Calu3 (cell line): ENCODE measurements around the gene CDC20B. TPM values are rescaled to one million over a fixed set of nuclear protein-coding genes. Genes with fewer than 3 reads are reported as not detected.

Experiments
- BruUV-seq: library from RNA; stranded (reverse); fragments of 400-500 nt; replicated peaks from 2 replicates; lab custom pipeline; 2021; lab: Mats Ljungman, UMichigan
- CTCF ChIA-PET: fragments of 300-600 bp; sonication (Branson Sonifier 250); formaldehyde crosslinking; loops from one replicate; lab custom pipeline; 2022; ENCODE audit warnings: antibody characterized with exemption; lab: Charles Lee
- DNase-seq: peaks from one replicate; pipeline ENCODE4 v3.0.0; 2022
- H3K27ac Mint-ChIP-seq: one replicate; pipeline ENCODE4 v1.8.0; 2022; ENCODE audit warnings: mixed read lengths; ENCODE audit not compliant: unreplicated experiment
- H3K27me3 Mint-ChIP-seq: one replicate; pipeline ENCODE4 v1.8.0; 2022; ENCODE audit warnings: mixed read lengths; ENCODE audit not compliant: unreplicated experiment
- H3K36me3 Mint-ChIP-seq: one replicate; pipeline ENCODE4 v1.8.0; 2022; ENCODE audit warnings: mild to moderate bottlenecking, moderate library complexity, mixed read lengths; ENCODE audit not compliant: insufficient read depth, unreplicated experiment
- H3K4me1 Mint-ChIP-seq: one replicate; pipeline ENCODE4 v1.8.0; 2022; ENCODE audit warnings: mild to moderate bottlenecking, low read depth, mixed read lengths; ENCODE audit not compliant: unreplicated experiment
- H3K4me3 Mint-ChIP-seq: one replicate; pipeline ENCODE4 v1.8.0; 2022; ENCODE audit warnings: mild to moderate bottlenecking, low read depth, moderate library complexity, mixed read lengths; ENCODE audit not compliant: unreplicated experiment
- H3K9me3 Mint-ChIP-seq: one replicate; pipeline ENCODE4 v1.8.0; 2022; ENCODE audit warnings: low read depth, mixed read lengths; ENCODE audit not compliant: unreplicated experiment
- CTCF ChIP-seq: fragments of 200-600 bp; IDR thresholded peaks from one replicate; pipeline ENCODE4 v1.8.0; 2022; ENCODE audit warnings: antibody characterized with exemption; ENCODE audit not compliant: unreplicated experiment
- intact Hi-C: fragments of 100-400 bp; cut with micrococcal nuclease; formaldehyde crosslinking; loops from one replicate; pipeline ENCODE4 v1.10.0; 2022; ENCODE audit not compliant: unreplicated experiment
- total RNA-seq: library from RNA; stranded (reverse); gene quantifications from 2 replicates; pipeline ENCODE4 v1.2.3, GENCODE V29; 2022

Gene CDC20B
- total RNA-seq, 1 experiment from 2014 or later: not detected

GRCh38 chr5:55177078-55177477 is 4.1 kb upstream of the CDC20B start:
- Mint-ChIP-seq H3K27me3 (peaks cover 9% of the 10 kb centered on the region), H3K36me3 (peaks cover 18% of the 10 kb centered on the region), H3K27ac (no peak overlapping the region), H3K9me3 (no peaks in the 10 kb centered on the region), H3K4me3 (peak overlapping the region; percentile 72), H3K4me1 (peaks cover 22% of the 10 kb centered on the region)
- BruUV-seq: no TSS peak
- TF ChIP-seq CTCF: no peak
- CTCF ChIA-PET: interaction anchor here (1.6 kb wide), 1 partner anchor 10 kb away, joined by 11 read pairs; no protein-coding TSS in a partner anchor
- intact Hi-C loops: loop anchor here (5.0 to 10.0 kb wide), 3 partner anchors 40 to 758 kb away; partner anchors contain the start of genes DHX29 and MTREX
- DNase-seq: no peak

DNA sequence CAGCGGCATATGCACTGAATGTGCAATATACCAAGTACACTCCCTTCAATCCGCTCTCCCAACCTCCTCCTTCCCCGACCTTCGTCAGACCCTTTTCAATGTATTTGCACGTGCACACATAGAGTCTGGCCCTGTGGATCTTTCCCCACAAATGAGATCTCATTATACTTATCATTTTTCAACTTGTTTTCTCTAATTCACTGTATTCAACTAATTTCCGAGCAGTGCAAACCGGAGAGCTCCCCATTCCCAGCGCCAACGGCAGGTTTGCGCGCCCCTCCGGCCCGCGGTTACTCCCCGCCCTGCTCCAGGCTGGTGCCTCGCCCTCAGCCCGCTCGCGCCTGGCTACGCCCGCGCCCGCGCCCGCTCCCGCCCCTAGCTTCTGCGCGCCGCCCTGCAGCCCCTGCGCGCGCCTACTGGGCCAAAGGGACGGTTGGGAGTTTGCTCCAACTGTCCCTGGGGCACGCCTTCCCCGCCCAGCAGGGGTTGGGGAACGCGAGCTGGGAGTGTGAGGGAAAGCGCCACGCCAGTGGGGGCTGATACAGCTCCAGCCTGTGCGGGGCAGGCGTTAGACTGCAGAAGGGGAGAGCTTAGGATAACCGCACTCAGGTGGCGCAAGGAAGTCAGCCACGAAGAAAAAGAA is 3.3 kb upstream of the CDC20B start:
- CTCF ChIA-PET: interaction anchor here (1.1 to 1.6 kb wide), 2 partner anchors 11 to 70 kb away, joined by 3 to 11 read pairs; no protein-coding TSS in a partner anchor
- Mint-ChIP-seq H3K4me1 (peaks cover 22% of the 10 kb centered on the region), H3K27ac (no peak overlapping the region), H3K36me3 (peaks cover 18% of the 10 kb centered on the region), H3K9me3 (no peaks in the 10 kb centered on the region), H3K27me3 (peaks cover 9% of the 10 kb centered on the region), H3K4me3 (peak overlapping the region; percentile 72)
- DNase-seq: peak; percentile 80
- intact Hi-C loops: loop anchor here (5.0 to 10.0 kb wide), 3 partner anchors 41 to 759 kb away; partner anchors contain the start of genes DHX29 and MTREX
- peak; percentile 21 for TF ChIP-seq CTCF
- BruUV-seq: no TSS peak

DNA sequence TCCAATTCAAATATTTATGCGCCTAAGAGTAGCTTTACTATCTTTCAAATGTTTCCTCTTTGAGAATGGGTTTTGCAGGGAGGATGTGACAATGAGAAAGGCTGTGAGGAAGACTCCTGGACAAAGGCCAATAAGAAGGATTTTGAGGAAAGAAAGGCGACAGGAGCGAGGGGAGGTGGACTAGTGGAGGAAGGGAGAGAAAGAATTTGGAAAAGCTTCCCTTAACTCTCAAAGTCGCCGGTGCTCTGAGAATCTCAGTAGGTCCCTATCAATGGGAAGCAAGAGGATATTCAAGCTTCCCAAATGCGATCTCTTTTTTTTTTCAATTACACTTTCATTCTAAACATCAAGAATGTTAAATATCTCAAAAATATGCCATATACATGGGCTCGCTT is 2.8 kb upstream of the CDC20B start:
- BruUV-seq: no TSS peak
- Mint-ChIP-seq H3K27ac (no peak overlapping the region), H3K9me3 (no peaks in the 10 kb centered on the region), H3K36me3 (peaks cover 18% of the 10 kb centered on the region), H3K4me1 (peaks cover 22% of the 10 kb centered on the region), H3K27me3 (peaks cover 9% of the 10 kb centered on the region), H3K4me3 (peak overlapping the region; percentile 72)
- no peak for TF ChIP-seq CTCF
- intact Hi-C loops: loop anchor here (5.0 to 10.0 kb wide), 3 partner anchors 42 to 759 kb away; partner anchors contain the start of genes DHX29 and MTREX
- CTCF ChIA-PET: interaction anchor here (1.1 to 1.6 kb wide), 2 partner anchors 12 to 71 kb away, joined by 3 to 11 read pairs; no protein-coding TSS in a partner anchor
- DNase-seq: no peak

GRCh38 chr5:55173687-55174230 is 782 bp upstream of the CDC20B start:
- peaks cover 22% of the 10 kb centered on the region for H3K4me1 Mint-ChIP-seq
- BruUV-seq: no TSS peak
- CTCF ChIA-PET: interaction anchor here (0.7 kb wide), 1 partner anchor 12 kb away, joined by 5 read pairs; no protein-coding TSS in a partner anchor
- peaks cover 9% of the 10 kb centered on the region for H3K27me3 Mint-ChIP-seq
- intact Hi-C loops: loop anchor here (2.0 to 10.0 kb wide), 4 partner anchors 59 to 761 kb away; partner anchors contain the start of gene CCNO
- peak overlapping the region; percentile 74 for H3K4me3 Mint-ChIP-seq
- no peak for TF ChIP-seq CTCF
- peaks cover 18% of the 10 kb centered on the region for H3K36me3 Mint-ChIP-seq
- no peak for DNase-seq
- H3K9me3 Mint-ChIP-seq: no peaks in the 10 kb centered on the region
- H3K27ac Mint-ChIP-seq: no peak overlapping the region
